Cardiac fibroblast (primary cell): ENCODE measurements around the gene METTL13.
A peak's percentile ranks its signal among the peaks of the same experiment; 100 is the strongest.

Source experiments
- DNase-seq, 2 donors: peaks; one replicate each; pipeline versions ENCODE4 v3.0.0 to v3.0.0-alpha.2; 2010; ENCODE audit warnings: low read depth in 2 of 2
- H3K4me3 ChIP-seq, 2 donors: replicated peaks in 1 of 2; 1 replicate in 1 of 2; 2 replicates in 1 of 2; pipeline ENCODE4 v1.5.1; 2011; ENCODE audit warnings: low read depth in 2 of 2, low read length in 2 of 2, mild to moderate bottlenecking in 2 of 2, moderate library complexity in 1 of 2
- TF ChIP-seq, protein P1 (sequence below): IDR thresholded peaks from one replicate; pipeline ENCODE4 v1.5.1; 2011; ENCODE audit warnings: low read depth, mild to moderate bottlenecking, low read length, inconsistent platforms

Gene METTL13

GRCh38 chr1:171783816-171784530 lies 2.5 kb downstream of the METTL13 start:
- H3K4me3 ChIP-seq = no peak overlapping the region
- TF ChIP-seq, protein P1, sequence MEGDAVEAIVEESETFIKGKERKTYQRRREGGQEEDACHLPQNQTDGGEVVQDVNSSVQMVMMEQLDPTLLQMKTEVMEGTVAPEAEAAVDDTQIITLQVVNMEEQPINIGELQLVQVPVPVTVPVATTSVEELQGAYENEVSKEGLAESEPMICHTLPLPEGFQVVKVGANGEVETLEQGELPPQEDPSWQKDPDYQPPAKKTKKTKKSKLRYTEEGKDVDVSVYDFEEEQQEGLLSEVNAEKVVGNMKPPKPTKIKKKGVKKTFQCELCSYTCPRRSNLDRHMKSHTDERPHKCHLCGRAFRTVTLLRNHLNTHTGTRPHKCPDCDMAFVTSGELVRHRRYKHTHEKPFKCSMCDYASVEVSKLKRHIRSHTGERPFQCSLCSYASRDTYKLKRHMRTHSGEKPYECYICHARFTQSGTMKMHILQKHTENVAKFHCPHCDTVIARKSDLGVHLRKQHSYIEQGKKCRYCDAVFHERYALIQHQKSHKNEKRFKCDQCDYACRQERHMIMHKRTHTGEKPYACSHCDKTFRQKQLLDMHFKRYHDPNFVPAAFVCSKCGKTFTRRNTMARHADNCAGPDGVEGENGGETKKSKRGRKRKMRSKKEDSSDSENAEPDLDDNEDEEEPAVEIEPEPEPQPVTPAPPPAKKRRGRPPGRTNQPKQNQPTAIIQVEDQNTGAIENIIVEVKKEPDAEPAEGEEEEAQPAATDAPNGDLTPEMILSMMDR = no peak
- no peak for DNase-seq

GRCh38 chr1:171784784-171785183 lies 3.3 kb downstream of the METTL13 start:
- H3K4me3 ChIP-seq = no peak overlapping the region

GRCh38 chr1:171785766-171786165 lies 4.3 kb downstream of the METTL13 start:
- no peak overlapping the region for H3K4me3 ChIP-seq
- TF ChIP-seq, protein P1 = no peak
- no peak for DNase-seq

More at GRCh38 chr1:171784784-171785183, 3.3 kb downstream of the METTL13 start:
- no peak for DNase-seq
- TF ChIP-seq, protein P1 = no peak

DNA sequence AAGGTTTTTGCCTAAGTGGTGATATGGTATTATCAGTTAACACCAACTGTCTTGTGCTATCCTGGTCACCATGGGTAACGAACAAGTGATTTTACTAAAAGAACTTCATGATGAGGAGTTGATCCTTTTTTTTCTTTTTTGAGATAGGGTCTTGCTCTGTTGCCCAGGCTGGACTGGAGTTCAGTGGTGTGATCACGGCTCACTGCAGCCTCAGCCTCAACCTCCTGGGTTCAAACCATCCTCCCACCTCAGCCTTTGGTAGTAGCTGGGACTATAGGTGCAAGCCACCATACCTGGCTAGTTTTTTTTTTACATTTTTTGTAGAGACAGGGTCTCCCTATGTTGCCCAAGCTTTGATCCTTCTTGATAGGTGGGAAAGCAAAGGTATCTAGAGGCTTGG lies 5.1 kb downstream of the METTL13 start:
- TF ChIP-seq, protein P1 = no peak
- no peak overlapping the region for H3K4me3 ChIP-seq
- DNase-seq = no peak

DNA sequence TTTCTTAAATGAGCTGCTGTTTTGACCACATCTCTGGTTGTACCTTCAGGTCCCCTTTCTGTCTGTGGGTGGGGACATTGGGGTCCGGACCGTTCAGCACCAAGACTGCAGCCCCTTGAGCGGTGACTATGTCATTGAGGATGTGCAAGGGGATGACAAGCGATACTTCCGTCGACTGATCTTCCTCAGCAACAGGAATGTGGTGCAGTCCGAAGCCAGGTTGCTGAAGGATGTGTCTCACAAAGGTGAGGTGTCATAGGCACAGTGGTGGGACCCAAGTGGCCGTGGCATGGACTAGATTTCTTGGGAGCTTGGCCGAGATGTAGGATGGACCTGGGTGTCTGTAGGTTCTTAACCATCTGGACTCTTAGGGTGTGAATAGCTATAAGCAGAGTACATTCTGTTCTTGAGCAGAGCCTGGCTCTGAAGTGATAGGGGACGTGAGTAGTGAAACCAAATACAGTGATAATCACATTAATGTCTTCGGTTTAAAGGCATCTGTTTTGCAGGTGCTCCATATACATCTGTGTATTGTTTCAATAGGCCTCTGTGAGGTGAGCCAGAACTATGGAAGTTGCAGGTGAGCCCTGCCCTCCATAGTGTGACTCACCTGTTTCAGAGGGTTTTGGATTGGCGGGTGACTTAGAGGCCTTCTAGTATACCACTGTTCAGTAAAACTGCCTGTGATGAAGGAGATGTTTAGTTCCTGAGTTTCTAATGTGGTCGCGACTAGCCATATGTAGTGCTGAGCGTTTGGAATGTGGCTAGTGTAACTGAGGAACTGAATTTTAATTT lies 6.4 kb downstream of the METTL13 start:
- TF ChIP-seq, protein P1 = no peak
- DNase-seq = no peak
- no peak overlapping the region for H3K4me3 ChIP-seq

GRCh38 chr1:171788696-171789095 lies 7.2 kb downstream of the METTL13 start:
- no peak overlapping the region for H3K4me3 ChIP-seq
- TF ChIP-seq, protein P1 = no peak
- DNase-seq = peak; percentile 63 to 93
